ENCODE measurements around the gene PNLIPRP3.

DNA sequence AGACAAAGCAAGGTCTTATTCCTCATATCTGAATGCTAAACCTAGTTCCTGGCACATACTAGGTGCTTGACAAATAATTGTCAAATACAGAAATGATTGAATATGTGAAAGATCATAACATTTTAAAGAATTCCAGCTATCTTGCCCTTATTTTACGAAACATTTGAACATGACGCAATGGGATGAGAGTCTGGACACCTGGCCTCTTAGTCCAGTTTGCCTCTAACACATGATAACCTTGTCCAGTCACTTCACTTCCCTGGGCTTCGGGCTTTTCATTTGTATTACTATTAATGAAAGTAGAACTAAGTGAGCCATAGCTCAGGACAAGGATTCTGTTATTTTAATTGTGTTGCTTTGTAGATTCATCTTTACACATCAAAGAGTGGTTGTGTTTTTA, 32.6 kb downstream of the PNLIPRP3 start:
- no peak for TF ChIP-seq POLR2A (IDR thresholded peaks at IDR 0.05)
- TF ChIP-seq, protein P1, sequence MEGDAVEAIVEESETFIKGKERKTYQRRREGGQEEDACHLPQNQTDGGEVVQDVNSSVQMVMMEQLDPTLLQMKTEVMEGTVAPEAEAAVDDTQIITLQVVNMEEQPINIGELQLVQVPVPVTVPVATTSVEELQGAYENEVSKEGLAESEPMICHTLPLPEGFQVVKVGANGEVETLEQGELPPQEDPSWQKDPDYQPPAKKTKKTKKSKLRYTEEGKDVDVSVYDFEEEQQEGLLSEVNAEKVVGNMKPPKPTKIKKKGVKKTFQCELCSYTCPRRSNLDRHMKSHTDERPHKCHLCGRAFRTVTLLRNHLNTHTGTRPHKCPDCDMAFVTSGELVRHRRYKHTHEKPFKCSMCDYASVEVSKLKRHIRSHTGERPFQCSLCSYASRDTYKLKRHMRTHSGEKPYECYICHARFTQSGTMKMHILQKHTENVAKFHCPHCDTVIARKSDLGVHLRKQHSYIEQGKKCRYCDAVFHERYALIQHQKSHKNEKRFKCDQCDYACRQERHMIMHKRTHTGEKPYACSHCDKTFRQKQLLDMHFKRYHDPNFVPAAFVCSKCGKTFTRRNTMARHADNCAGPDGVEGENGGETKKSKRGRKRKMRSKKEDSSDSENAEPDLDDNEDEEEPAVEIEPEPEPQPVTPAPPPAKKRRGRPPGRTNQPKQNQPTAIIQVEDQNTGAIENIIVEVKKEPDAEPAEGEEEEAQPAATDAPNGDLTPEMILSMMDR (IDR thresholded peaks at IDR 0.05), result no peak

Measured in lower leg skin (tissue), 3 donors.